ENCODE data around the gene CTSC.

DNA sequence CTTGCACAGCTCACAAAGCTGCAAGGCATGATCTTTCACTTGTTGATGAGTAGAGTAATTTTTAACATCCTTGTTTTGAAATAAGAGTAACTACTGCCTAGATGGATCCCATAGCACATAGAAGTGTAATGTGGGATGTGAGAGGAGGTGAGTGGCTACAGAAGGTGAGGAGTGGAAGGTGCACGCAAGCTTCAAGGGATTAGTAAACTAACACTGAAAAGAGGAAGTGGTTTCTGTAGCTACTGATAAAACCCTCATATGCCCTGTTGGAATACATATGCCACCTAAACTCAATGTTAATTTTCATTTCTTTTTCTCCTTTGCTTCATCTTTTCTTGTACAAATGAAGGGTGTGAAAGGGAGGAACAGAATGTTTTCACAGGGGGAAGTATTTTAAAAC is 22.0 kb upstream of the CTSC start:
- TF ChIP-seq POLR2A (IDR thresholded peaks at IDR 0.05) = no peak
- TF ChIP-seq, protein P1, sequence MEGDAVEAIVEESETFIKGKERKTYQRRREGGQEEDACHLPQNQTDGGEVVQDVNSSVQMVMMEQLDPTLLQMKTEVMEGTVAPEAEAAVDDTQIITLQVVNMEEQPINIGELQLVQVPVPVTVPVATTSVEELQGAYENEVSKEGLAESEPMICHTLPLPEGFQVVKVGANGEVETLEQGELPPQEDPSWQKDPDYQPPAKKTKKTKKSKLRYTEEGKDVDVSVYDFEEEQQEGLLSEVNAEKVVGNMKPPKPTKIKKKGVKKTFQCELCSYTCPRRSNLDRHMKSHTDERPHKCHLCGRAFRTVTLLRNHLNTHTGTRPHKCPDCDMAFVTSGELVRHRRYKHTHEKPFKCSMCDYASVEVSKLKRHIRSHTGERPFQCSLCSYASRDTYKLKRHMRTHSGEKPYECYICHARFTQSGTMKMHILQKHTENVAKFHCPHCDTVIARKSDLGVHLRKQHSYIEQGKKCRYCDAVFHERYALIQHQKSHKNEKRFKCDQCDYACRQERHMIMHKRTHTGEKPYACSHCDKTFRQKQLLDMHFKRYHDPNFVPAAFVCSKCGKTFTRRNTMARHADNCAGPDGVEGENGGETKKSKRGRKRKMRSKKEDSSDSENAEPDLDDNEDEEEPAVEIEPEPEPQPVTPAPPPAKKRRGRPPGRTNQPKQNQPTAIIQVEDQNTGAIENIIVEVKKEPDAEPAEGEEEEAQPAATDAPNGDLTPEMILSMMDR (IDR thresholded peaks at IDR 0.05) = no peak
